Cortex of kidney (tissue), 1 donor: ENCODE data around the gene ICAM1.

Experiments
- DNase-seq: peaks from one replicate; lab custom pipeline; 2025; lab: John Stamatoyannopoulos, UW

Gene ICAM1

GRCh38 chr19:10292789-10293636, 22.1 kb downstream of the ICAM1 start:
- DNase-seq = no peak

- DNase-seq = no peak
Measured at GRCh38 chr19:10293637-10294367, 22.9 kb downstream of the ICAM1 start.

- no peak for DNase-seq
Measured at GRCh38 chr19:10294368-10294697, 23.4 kb downstream of the ICAM1 start.

- DNase-seq = no peak
Measured at GRCh38 chr19:10295305-10295846, 24.5 kb downstream of the ICAM1 start.

GRCh38 chr19:10295847-10296591, 25.1 kb downstream of the ICAM1 start:
- no peak for DNase-seq

GRCh38 chr19:10299545-10300458, 28.9 kb downstream of the ICAM1 start:
- no peak for DNase-seq

- no peak for DNase-seq
Measured at GRCh38 chr19:10305139-10305806, 34.4 kb downstream of the ICAM1 start.

GRCh38 chr19:10306327-10306726, 35.4 kb downstream of the ICAM1 start:
- no peak for DNase-seq

- DNase-seq = no peak
Measured at GRCh38 chr19:10309423-10309822, 38.5 kb downstream of the ICAM1 start, which contains the start of gene ZGLP1. ZGLP1 (minus strand) TSS chr19:10309815.

GRCh38 chr19:10315335-10316214, 44.7 kb downstream of the ICAM1 start, which contains the start of gene FDX2:
FDX2 (minus strand) TSS chr19:10316015; CDS start chr19:10315996, 19 bp downstream.
- DNase-seq = no peak

GRCh38 chr19:10316229-10317044, 45.5 kb downstream of the ICAM1 start:
- DNase-seq = no peak

GRCh38 chr19:10317045-10317856, 46.3 kb downstream of the ICAM1 start:
- DNase-seq = no peak

GRCh38 chr19:10317857-10318462, 47.0 kb downstream of the ICAM1 start:
- no peak for DNase-seq

- DNase-seq = no peak
Measured at GRCh38 chr19:10318807-10319682, 48.1 kb downstream of the ICAM1 start.

GRCh38 chr19:10320602-10321416, 49.9 kb downstream of the ICAM1 start:
- no peak for DNase-seq
